DMS153 treated with DMSO at 0.1 percent for 48 hours (cell line): ENCODE data around the gene OTUD4.

Experiments used
- DNase-seq: peaks from one replicate; lab custom pipeline; 2025; ENCODE audit not compliant: unreplicated experiment; lab: John Stamatoyannopoulos, UW

Gene OTUD4

DNA sequence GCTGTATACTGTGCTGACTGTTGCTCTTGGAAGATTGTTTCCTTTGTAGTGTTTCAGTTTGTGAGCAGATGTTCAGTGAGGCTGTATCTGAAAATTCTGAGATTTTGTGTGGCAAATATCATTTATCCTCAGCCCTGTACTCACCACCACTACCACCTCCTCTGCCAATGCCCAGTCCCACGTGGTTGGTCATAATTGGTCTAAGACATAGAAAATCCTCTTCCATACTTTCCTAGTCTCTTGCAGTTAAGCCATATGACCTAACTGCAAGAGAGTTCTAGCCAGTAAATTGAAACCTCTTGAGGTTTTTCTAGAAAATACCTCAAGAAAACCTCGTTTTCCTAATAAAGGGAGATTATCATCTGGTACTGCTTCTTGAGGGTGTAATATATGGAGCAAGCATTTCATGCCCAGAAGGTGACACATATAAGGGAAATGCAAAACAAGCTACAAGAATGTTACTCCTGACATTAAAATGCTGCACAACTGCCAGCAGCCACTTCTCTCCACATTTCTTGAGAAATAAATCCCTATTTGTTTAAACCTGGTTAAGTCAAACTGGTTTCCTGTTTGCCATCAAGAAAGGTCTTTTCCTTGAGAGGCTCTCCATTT lies 49.5 kb downstream of the OTUD4 start:
- no peak for DNase-seq

DNA sequence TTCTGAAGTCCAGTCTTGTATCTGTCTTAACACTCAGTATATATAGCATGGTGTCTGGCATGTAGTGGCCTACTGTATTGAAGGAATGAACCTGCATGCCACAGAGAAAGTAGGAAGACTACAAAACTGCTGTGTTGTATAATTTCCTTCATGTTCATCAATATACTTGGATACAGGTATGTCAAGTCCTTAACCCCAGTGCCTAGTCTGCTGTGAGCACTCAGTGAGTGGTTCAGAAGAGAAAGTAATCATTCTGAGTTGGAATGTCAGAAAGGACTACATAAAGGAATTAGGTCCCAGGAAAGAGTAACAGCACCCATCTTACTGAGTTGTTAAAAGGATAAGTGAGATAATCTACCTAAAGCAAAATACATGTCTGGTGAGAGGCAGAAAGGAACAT lies 50.3 kb downstream of the OTUD4 start:
- no peak for DNase-seq

DNA sequence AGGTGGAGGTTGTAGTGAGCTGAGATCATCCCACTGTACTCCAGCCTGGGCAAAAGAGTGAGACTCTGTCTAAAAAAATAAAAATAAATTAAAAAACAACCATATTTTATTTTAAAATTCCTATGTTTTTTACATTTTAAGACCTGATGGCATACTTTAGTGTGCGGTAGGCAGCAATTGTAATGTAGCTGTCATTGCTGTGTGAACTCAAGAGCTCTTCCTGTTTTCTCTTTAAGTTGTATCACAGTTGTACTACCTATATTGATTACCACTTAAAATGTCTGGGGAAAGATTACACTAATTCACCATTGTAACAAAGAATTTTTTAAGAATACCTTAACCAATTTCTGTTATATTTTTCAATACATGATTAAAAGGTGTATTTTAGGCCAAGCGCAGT lies 55.0 kb downstream of the OTUD4 start:
- DNase-seq = no peak

DNA sequence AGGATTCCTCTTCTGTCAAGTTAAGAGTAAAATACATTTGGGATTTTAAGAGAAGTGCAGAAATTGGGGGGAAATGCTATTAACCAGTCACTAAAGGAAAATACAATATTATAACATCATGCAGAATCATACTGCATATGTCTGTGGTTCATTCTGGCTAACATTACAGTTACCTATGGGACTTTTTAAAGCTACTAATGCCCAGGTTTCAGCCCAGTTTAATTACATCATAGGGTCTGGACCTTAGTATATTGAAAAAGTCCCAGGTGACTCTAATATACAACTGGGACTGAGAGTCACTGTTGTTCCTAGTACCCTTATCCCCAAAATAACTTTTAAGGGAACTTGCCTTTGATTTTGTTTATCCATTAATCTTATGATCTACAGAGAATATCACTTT lies 72.3 kb downstream of the OTUD4 start:
- DNase-seq = no peak

DNA sequence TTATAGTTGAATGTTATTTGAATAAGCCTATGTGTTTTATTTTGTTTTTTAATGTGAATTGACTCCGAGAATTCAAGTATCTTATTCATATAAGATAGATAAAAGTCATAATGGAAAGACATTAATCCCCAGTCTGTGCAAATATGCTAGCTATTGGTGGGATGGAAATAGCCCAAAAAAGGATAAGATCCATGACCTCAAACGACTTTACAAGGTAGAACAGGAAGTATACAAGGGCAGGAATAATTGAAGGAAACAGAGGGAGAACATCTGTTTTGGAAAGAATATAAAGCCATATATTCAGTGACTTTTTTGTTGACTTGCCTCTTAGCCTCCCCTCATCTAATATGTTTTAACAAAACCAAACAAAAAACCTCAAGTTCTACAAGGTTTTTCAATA lies 73.3 kb downstream of the OTUD4 start:
- no peak for DNase-seq

DNA sequence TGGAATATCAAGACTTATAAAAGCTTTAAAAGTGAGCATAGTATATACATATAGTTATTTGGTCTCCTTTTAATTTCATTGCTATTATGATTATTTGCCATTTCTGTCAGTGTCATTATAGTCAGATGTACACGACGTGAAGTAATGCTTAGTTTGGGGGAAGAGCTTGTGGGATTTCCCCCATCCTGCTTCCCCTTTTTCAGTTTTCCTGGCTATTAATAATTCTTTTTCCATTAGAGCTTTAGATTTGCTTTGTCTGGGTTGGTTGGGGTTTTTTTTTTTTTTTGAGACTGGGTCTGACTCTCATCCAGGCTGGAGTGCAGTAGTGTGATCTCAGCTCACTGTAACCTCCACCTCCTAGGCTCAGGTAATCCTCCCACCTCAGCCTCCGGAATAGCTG lies 76.9 kb downstream of the OTUD4 start:
- no peak for DNase-seq

DNA sequence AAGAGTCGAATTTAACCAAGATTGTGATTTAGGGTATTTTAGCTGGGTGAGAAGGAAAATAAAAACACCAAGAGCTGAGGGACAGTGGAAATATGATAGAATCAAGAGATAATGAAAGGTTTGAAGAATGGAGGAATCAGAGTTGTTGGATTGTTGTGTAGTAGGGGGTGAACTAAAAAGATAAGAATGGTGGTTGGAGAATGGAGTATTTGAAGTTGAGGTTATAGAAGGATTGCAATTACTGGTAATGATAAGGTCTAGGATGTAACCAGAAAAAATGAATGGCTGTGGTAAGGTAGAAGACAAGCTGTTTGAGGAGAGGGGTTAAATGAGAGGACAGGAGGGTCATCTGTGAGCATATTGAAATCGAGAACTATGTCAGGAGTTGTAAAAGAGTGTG lies 77.8 kb downstream of the OTUD4 start:
- DNase-seq = no peak

DNA sequence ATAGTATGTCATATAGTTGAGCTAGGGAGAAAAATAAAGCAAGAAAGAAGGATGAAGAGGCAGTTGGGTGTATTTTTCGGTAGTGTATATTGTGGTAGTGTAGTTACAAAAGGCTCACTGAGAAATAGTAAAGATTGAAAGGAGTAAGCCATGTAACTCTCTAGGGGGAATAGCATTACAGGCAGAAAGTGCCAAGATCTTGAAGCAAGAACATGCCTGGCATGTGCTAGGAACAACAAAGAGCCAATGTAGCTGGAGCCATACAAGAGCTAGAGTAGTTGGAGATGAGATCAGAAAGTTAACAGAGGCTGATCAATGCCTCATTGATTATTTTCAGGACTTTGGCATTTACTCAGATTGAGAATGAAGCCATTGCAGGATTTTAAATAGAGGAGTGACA lies 79.3 kb downstream of the OTUD4 start:
- no peak for DNase-seq

DNA sequence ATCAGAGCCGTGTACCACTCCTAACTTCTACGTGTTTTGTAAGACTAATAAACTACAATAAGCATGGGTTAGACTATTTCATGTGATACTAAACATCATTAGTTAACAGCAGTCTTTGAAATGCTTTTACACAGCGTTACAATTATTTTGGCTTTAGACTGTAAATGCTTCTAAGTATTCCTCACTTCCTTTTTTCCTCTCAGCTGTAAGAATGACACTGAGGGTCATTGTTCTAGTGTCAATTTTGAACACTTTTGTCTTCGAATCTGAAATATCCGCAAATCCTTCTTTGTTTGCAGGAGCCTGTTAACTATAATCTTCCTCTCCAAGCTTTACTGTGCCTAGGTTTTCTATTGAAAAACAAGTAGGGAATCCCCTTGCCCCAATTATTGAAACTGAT lies 80.7 kb downstream of the OTUD4 start:
- DNase-seq = no peak

DNA sequence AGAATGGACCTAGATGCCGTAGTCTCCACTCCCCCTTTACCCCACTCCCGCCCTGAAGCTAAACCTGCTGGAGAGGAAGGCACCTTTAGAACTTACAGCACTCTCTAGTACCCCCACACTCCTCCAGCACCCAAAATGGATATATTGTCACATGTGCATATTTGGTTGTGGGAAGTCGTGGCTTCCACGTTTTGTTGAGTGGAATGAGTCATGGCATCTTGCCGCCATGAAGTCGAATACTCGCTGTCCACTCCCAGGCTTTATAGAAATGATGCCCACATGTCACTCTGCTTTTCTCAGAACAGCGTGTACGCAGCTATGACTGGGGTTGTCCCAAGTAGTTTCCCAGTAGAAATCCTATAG lies 81.7 kb downstream of the OTUD4 start:
- no peak for DNase-seq

DNA sequence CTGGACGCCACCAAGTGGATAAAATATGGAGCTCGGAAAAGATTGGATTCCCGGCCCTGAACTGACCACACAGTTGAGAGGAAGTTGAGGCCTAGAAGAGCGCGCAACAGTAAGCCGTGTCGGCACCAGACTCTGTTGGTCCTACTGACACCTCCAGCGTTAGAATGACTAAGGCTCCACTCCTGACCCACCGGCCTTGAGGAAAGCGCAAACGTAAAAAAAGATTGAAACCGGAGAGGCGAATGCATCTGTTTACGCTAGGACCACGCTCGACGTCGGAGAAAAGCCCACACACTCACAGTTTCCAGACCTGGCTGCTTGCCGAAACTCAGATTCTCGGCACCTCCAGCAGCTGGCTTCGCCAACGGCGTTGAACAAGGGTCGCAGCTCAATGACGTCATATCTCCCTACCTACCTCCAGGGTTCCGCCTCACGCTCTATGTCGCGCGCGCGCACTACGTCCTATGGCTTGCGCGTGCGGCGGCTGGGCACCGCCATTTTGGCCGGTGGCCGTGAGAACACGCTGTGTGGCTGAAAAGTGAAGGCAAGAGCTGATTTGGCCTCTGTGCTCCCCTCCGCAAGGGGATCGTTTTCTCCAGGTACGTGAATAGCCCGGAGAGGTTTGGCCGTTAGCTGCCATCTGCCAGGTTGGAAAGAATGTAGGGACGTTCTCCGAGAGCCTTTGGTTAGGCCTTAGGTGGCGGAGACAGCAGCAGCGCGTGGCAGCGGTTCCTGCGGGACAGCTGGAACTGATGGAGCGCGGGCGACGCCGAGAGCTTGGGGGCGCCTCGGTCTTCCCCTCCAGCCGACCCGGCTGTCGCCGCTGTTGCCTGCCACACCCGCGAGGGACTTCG lies 82.3 kb downstream of the OTUD4 start, which contains the start of the genes ABCE1 and ANAPC10:
Gene ABCE1 (plus strand): TSS at position 491 of the 854 bp plus-strand sequence. CDS start 6,102 bp downstream, outside the sequence.
Gene ANAPC10 (minus strand): TSS at position 376 of the 854 bp plus-strand sequence. CDS start 2,097 bp downstream, outside the sequence.
- DNase-seq = peak; percentile 93

DNA sequence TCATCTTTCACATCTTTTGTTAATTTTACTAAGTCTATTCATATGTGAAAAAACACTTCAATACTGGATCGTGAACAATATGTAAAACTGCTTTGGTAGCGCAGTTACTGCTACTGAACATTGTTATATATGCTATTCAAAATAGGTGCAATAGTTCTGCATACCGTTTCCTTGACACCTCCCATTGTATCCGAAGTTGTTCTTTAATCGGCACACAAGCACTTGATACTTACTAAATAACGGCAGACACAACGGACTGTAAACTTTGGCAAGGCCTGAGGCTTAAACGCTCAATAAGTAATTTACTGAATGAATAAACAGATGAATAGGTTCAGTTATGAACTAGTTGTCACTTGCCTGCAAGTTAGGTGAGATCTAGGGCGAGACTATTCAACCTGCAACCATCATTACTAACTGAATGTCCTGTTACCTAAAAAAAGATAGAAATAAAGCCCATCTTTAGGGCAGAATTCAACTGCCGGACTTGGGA lies 83.0 kb downstream of the OTUD4 start:
- no peak for DNase-seq

DNA sequence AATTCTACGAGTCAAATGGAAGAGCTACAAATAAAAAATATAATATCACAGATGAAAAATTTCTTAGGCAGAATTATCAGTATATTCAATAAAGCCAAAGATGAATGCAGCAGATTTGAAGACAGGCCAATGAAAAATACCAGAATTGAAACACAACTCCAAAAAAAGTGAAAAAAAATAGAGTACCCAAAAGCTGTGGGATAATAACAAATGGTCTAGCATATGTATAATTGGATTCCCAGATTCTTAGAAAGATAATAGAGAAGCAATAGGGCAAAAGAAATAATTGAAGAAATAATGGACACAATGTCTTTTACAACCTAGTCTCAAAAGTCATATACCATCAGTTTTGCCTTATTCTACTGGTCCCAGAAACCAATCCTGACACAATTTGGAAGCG lies 86.8 kb downstream of the OTUD4 start:
- no peak for DNase-seq

DNA sequence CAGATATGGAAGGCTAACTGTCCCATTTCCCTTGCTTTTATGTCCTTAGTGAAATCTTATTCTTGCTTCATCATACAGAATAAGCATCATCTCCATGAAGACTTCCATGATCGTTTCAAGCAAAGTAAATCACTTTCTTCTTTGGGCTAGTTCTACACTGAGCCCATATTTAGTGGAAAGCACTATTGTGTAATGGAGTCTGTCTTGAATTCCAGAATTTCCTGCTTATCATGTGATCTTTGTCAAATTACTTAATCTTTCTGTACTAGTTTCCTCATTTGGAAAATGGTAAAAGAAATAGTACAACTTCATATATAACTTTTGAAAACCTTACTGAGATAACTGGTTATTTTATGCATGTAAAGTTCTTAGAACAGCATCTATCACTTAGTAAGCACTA lies 90.0 kb downstream of the OTUD4 start:
- DNase-seq = no peak

DNA sequence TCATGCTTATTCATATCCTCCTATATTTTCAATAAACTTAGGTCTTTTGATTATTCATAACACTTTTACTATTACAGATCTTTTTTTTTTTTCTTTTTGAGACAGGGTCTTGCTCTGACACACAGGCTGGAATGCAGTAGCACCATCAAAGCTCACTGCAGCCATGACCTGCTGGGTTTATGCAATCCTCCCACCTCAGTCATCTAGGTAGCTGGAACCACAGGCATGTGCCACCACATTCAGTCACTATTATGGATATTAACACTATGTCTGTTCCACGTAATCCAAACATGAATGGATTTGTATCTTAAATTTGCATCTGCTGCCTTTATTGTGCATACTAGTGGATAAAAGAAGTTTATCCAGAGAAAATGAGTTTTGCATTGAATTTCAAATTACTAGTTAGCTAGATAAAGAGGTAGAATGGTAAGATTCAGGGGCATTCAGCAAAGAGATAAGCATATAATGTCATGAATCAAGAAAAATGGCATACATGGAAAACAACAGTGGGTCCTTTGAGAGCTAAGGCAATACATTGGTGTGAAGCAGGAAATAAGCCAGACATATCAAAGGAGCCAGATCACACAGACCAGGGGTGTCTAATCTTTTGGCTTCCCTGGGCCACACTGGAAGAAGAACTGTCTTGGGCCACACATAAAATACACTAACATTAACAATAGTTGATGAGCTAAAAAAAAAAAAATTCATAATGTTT lies 96.3 kb downstream of the OTUD4 start:
- no peak for DNase-seq
